Measurements from ENCODE around the gene GSTM3.
"Not testable (repeated sequence)": the region's sequence is repeated elsewhere in the genome, so short reads cannot be mapped to it uniquely, and the experiment has no call there.

GSTM3 gene

GRCh38 chr1:109762039-109762585 is 21.3 kb upstream of the GSTM3 start:
- DNase-seq (ENCODE audit: low spot score), result no peak

- no peak for DNase-seq (ENCODE audit: low spot score)
These were observed 20.6 kb upstream of the GSTM3 start for GRCh38 chr1:109761227-109762038.

GRCh38 chr1:109760581-109761226 is 19.9 kb upstream of the GSTM3 start:
- DNase-seq (ENCODE audit: low spot score), result no peak

- DNase-seq (ENCODE audit: low spot score), result no peak
These were observed 18.9 kb upstream of the GSTM3 start for GRCh38 chr1:109759513-109760334.

- DNase-seq (ENCODE audit: low spot score), result no peak
These were observed 17.3 kb upstream of the GSTM3 start for GRCh38 chr1:109757936-109758786.

GRCh38 chr1:109756848-109757521 is 16.1 kb upstream of the GSTM3 start:
- no peak for DNase-seq (ENCODE audit: low spot score)

GRCh38 chr1:109756325-109756724 is 15.5 kb upstream of the GSTM3 start:
- not testable (repeated sequence) for DNase-seq (ENCODE audit: low spot score)

- DNase-seq (ENCODE audit: low spot score), result no peak
These were observed 13.9 kb upstream of the GSTM3 start for GRCh38 chr1:109754738-109755137.

GRCh38 chr1:109751531-109752260 is 10.9 kb upstream of the GSTM3 start:
- DNase-seq (ENCODE audit: low spot score), result no peak

- no peak for DNase-seq (ENCODE audit: low spot score)
These were observed 10.1 kb upstream of the GSTM3 start for GRCh38 chr1:109750920-109751319.

- no peak for DNase-seq (ENCODE audit: low spot score)
These were observed 9.5 kb upstream of the GSTM3 start for GRCh38 chr1:109750241-109750882.

GRCh38 chr1:109749221-109749620 is 8.4 kb upstream of the GSTM3 start:
- DNase-seq (ENCODE audit: low spot score), result no peak

GRCh38 chr1:109748311-109748710 is 7.5 kb upstream of the GSTM3 start:
- DNase-seq (ENCODE audit: low spot score), result not testable (repeated sequence)

- peak; percentile 56 for DNase-seq (ENCODE audit: low spot score)
These were observed 862 bp downstream of the GSTM3 start for GRCh38 chr1:109739738-109740614.

GRCh38 chr1:109733236-109733870 is 7.5 kb downstream of the GSTM3 start:
- DNase-seq (ENCODE audit: low spot score), result no peak

- DNase-seq (ENCODE audit: low spot score), result no peak
These were observed 8.4 kb downstream of the GSTM3 start for GRCh38 chr1:109732390-109732881.

- DNase-seq (ENCODE audit: low spot score), result no peak
These were observed 10.2 kb downstream of the GSTM3 start for GRCh38 chr1:109730666-109731065.

GRCh38 chr1:109728870-109729269 is 12.0 kb downstream of the GSTM3 start:
- DNase-seq (ENCODE audit: low spot score), result no peak

All from activated CD4-positive, alpha-beta T cell treated with anti-CD3 and anti-CD28 coated beads, Interleukin-2, Interleukin-4, amounts not matched to agents 100 ng/mL and 50 ng/mL, durations not matched to agents 16 hours and 8 hours (primary cell).